ENCODE data around the gene YDJC. TPM values are rescaled to one million over a fixed set of nuclear protein-coding genes. Genes with fewer than 3 reads are reported as not detected.

The YDJC gene
- total RNA-seq, 4 donors from 2014 or later, result 10.9 to 42.5 (median 16.0) TPM

- DNase-seq, result no peak
- Histone ChIP-seq H3K4me1 (peaks cover 0 to 10% of the 10 kb centered on the region in 2 donors), H3K4me3 (no peak overlapping the region), H3K27me3 (no peaks in the 10 kb centered on the region), H3K27ac (no peak overlapping the region), H3K9me3 (no peaks in the 10 kb centered on the region), H3K36me3 (no peaks in the 10 kb centered on the region)
- TF ChIP-seq CTCF (IDR thresholded peaks at IDR 0.05) (no peak), POLR2A (IDR thresholded peaks at IDR 0.05) (no peak)
- intact Hi-C loops (cut with DNase I; ENCODE audit: low total_unique reads), result no loop called here
These were observed 5.5 kb downstream of the YDJC start for GRCh38 chr22:21624120-21624879.

- Histone ChIP-seq H3K36me3 (no peaks in the 10 kb centered on the region), H3K4me3 (no peak overlapping the region), H3K27ac (no peak overlapping the region), H3K9me3 (no peaks in the 10 kb centered on the region), H3K27me3 (no peaks in the 10 kb centered on the region), H3K4me1 (peaks cover 0 to 5% of the 10 kb centered on the region in 2 donors)
- no peak for DNase-seq
- intact Hi-C loops (cut with DNase I; ENCODE audit: low total_unique reads), result no loop called here
- TF ChIP-seq CTCF (IDR thresholded peaks at IDR 0.05) (no peak), POLR2A (IDR thresholded peaks at IDR 0.05) (no peak)
These were observed 6.2 kb downstream of the YDJC start for GRCh38 chr22:21623648-21623970.

GRCh38 chr22:21622919-21623647, 6.7 kb downstream of the YDJC start:
- no peaks in the 10 kb centered on the region for H3K9me3 ChIP-seq
- TF ChIP-seq CTCF (IDR thresholded peaks at IDR 0.05) (no peak), POLR2A (IDR thresholded peaks at IDR 0.05) (no peak)
- H3K36me3 ChIP-seq, result no peaks in the 10 kb centered on the region
- H3K27ac ChIP-seq, result no peak overlapping the region
- DNase-seq, result no peak
- H3K4me1 ChIP-seq, result peaks cover 0 to 3% of the 10 kb centered on the region in 2 donors
- no peak overlapping the region for H3K4me3 ChIP-seq
- no peaks in the 10 kb centered on the region for H3K27me3 ChIP-seq
- intact Hi-C loops (cut with DNase I; ENCODE audit: low total_unique reads), result no loop called here

DNA sequence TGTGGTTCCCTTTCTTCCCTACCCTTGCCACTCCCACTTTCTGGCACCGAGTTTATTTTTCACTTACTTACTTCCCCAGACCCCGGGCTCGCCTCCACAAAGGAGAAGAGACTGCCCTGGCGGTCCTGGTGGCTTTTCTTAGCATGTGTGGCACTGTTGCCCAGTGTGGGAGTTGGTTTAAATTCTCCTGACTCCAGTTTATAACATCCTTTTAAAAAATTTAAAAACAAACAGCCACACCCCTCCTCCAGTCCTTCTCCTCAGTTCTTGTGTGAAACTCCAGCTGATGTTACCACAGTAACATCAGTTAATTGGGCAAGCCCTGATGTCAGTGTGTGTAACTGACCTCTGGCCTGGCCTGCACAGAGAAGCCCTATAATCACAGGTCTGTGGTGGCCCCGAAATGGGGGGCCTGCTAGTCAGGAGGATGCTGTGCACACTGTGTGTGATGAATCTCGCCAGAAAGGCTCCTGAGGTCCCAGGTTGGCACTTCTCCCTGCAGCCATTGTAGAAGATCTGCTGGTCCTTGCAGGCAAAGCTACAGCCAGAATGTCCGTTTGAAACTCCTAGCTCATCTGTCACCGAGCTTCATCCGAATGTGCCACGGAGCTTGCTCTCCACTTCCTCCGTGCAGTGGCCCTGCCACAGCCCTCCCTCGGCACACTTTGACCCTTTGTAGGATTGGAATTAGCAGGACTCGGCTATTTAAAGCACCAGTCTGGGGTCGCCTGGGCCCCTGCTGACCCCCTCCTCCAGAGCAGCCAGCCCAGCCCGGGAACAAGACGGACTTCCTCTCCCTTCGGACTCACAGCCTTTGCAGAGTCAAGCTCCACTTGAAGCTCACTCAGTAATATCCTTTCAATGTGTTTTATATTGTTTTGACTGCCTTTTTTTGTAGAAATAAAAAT, 7.6 kb downstream of the YDJC start:
- H3K9me3 ChIP-seq, result no peaks in the 10 kb centered on the region
- H3K27ac ChIP-seq, result no peak overlapping the region
- H3K36me3 ChIP-seq, result no peaks in the 10 kb centered on the region
- no peaks in the 10 kb centered on the region for H3K27me3 ChIP-seq
- no peak overlapping the region for H3K4me3 ChIP-seq
- H3K4me1 ChIP-seq, result peaks cover 0 to 3% of the 10 kb centered on the region in 2 donors
- no peak for TF ChIP-seq POLR2A (IDR thresholded peaks at IDR 0.05)
- TF ChIP-seq CTCF (IDR thresholded peaks at IDR 0.05), result no peak
- no peak for DNase-seq
- intact Hi-C loops (cut with DNase I; ENCODE audit: low total_unique reads), result no loop called here

Measured in uterus (tissue), 4 donors.